Islet precursor cell (in vitro differentiated cells): ENCODE measurements around the gene MRPS18B.

Source experiments
- DNase-seq: peaks from one replicate; pipeline ENCODE4 v3.0.0-alpha.2; 2018

The MRPS18B gene

GRCh38 chr6:30617565-30618269 lies at the start of gene MRPS18B:
TSS of gene MRPS18B (plus strand) at chr6:30617840. CDS start at chr6:30617866, 26 bp downstream.
- peak; percentile 97 for DNase-seq

DNA sequence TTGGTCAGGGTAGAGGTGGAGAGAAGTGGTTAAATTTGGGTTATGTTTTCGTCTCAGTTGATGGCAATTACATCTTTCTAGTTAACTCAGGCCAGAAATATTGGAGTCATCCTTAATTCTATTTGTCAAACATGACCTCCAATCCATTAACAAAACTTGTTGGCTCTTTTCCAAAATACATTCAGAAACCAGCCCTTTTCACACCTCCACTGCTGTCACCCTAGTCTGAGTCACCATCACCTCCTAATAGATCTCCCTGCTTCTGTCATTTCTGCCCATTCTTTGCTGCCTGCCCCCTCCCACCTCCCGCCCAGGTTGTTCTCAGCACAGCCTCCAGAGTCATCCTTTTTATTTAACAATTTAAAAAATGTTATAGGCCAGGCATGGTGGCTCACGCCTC lies 49.4 kb upstream of the MRPS18B start:
- no peak for DNase-seq

DNA sequence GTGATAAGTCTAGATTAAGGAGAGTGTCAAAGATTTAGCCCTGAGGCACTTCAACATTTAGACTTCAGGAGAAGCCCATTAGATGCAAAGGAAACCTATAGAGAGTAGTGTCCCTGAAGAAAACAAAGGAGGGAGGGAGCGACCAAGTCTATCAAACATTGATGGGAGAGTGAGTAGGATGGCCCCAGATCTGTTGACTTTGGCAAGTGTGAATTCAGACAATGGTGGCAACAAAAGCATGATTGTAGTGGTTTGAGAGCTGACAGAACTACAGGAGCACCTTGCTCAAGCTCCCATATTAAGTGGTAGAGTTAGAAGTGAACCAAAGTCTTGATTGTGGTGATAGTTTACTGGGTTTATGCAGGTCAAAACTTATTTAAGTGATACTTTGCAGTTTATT lies 47.4 kb upstream of the MRPS18B start:
- DNase-seq: no peak

DNA sequence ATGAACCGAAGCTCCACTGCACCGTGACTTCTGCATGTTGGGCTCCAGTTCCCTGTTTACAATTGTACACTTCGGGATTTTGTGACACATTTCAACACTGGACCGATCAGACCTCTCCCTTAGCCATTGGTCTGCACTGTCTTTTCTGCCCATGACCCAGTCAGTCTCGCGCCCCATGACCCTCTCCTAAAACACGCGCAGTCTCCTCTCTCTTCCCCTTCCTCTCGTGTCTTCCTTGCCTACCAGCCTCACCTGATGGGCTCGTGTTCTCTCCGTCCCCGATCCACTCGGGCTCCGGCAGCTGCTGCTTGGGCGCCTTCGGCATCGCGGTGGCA lies 46.9 kb upstream of the MRPS18B start:
- DNase-seq: no peak

DNA sequence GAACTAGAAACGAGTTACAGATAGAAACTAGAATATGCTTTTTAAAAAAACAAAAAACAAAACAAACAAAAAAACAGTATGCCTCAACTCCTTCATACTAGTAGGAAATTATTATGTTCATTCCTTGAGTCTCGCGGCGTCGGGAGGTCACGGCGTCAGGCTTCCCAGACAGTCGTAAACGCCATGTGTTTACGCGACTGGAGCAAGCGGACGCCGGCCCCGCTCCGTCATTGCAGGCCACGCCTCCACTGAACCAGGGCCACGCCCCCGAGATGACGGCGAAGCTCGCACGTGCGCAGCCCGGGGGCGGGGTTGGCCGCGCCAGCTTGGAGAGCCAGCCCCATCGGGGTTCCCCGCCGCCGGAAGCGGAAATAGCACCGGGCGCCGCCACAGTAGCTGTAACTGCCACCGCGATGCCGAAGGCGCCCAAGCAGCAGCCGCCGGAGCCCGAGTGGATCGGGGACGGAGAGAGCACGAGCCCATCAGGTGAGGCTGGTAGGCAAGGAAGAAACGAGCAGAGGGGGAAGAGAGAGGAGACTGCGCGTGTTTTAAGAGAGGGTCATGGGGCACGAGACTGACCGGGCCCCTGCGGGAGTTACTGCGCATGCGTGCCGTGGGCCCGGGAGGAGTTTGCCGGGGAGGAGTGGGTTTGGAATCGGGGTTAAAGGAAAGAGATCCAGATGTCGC lies 46.4 kb upstream of the MRPS18B start, which contains the start of gene ABCF1:
ABCF1 (plus strand) TSS at position 368 of the 687 bp plus-strand sequence; CDS start at position 414, 46 bp downstream.
- peak; percentile 99 for DNase-seq

GRCh38 chr6:30571762-30572082 lies 45.9 kb upstream of the MRPS18B start:
- no peak for DNase-seq

DNA sequence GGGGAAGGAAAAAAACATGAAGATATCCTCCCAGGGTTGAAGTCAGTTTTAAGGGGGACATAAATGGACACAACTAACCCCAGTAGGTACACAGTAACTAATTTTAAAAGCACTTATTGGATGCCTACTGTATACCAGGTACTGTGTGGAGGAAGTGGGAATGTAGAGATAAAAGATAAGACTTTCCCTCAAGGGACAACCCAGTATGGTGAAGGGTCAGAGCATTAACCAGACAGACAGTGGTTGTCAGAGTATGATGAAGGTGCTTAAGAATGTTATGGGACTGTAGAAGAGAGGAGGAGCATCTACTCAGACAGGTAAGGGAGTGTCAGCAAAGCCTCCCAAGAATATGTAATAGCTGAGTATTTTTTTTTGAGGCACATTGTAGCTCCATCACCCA lies 45.5 kb upstream of the MRPS18B start:
- no peak for DNase-seq

- DNase-seq: no peak
Measured at GRCh38 chr6:30573113-30573512, 44.5 kb upstream of the MRPS18B start.

DNA sequence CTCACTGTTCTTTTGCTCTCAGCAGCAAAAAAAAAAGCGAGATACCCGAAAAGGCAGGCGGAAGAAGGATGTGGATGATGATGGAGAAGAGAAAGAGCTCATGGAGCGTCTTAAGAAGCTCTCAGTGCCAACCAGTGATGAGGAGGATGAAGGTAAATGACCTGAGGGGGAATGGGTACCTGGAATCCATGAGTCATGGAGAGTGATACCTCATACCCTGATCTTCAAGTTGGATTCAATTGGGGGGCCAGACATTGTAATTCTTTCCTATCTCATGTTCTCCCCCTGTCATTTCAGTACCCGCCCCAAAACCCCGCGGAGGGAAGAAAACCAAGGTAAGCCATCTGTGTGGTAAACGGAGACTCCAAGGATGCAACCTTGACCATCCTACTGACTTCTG lies 39.6 kb upstream of the MRPS18B start:
- no peak for DNase-seq

DNA sequence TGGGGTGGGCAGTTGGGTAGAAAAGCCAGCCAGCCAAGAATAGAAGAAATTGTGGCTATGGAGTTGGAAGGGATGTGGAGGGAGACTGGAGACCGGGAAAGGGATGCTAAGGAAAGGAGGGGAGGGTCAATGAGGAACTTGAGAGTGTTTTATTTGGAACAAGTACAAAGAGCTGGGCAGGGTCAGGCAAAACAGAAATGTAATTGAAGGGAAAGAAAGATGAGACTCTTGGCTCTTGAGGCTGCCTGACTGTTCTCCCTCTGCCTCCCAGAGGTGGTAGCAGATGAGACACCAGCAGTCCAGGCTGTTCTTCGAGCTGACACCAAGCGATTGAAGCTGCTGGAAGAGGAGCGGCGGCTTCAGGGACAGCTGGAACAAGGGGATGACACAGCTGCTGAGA lies 33.7 kb upstream of the MRPS18B start:
- no peak for DNase-seq

GRCh38 chr6:30589754-30590358 lies 27.8 kb upstream of the MRPS18B start:
- DNase-seq: no peak

DNA sequence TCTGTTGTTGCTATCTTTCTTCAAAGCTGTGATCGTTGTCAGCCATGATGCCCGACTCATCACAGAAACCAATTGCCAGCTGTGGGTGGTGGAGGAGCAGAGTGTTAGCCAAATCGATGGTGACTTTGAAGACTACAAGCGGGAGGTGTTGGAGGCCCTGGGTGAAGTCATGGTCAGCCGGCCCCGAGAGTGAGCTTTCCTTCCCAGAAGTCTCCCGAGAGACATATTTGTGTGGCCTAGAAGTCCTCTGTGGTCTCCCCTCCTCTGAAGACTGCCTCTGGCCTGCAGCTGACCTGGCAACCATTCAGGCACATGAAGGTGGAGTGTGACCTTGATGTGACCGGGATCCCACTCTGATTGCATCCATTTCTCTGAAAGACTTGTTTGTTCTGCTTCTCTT lies 27.1 kb upstream of the MRPS18B start:
- no peak for DNase-seq

DNA sequence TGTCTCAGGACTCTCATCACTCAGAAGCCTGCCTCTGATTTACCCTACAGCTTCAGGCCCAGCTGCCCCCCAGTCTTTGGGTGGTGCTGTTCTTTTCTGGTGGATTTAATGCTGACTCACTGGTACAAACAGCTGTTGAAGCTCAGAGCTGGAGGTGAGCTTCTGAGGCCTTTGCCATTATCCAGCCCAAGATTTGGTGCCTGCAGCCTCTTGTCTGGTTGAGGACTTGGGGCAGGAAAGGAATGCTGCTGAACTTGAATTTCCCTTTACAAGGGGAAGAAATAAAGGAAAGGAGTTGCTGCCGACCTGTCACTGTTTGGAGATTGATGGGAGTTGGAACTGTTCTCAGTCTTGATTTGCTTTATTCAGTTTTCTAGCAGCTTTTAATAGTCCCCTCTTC lies 26.6 kb upstream of the MRPS18B start:
- peak; percentile 95 for DNase-seq

GRCh38 chr6:30592287-30592686 lies 25.4 kb upstream of the MRPS18B start:
- no peak for DNase-seq

DNA sequence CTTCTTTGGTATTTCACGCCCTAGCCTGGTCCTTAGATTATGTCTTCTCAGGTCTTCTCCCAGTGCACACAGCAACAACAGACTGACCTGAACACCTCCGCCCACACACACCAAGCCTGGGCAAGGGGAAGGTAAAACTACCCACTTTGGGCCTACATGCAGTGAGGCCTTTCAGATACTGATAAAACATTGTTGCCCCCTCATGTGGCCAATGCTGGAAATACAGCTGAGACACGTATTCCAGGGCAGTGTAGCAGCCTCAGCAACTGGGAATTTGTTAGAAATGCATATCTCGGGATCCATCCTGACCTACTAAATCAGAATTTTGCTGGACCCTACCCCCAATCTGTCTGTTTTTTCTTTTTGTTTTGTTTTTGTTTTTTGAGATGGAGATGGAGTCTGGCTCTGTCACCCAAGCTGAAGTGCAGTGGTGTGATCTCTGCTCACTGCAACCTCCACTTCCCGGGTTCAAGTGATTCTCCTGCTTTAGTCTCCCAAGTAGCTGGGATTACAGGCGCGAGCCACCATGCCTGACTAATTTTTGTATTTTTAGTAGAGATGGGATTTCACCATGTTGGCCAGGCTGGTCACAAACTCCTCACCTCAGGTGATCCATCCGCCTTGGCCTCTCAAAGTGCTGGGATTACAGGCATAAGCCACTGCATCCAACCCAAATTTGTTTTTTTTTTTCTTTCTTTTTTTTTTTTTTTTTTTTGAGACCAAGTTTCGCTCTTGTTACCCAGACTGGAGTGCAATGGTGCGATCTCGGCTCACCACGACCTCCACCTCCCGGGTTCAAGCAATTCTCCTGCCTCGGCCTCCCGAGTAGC lies 20.1 kb upstream of the MRPS18B start:
- peak; percentile 93 for DNase-seq

DNA sequence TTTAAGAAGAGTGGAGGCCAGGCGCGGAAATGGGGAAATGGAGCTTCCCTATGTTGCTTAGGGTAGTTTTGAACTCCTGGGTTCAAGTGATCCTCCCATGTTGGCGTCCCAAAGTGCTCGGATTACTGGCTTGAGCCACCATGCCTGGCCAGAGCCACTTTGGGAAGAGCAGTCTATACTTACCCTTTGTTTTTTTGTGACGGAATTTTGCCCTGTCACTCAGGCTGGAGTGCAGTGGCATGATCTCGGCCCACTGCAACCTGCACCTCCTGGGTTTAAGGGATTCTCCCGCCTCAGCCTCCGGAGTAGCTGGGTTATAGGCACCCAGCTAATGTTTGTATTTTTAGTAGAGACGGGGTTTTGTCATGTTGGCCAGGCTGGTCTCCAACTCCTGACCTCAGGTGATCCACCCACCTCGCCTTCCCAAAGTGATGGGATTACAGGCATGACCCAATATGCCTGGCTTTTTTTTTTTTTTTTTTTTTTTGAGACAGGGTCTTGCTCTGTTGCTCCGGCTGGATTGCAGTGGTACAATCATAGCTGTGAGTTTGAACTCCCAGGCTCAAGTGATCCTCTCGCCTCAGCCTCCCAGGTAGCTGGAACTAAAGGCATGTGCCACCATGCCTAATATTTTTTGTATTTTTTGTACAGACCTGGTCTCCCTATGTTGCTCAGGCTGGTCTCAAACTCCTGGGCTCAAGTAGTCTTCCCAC lies 18.6 kb upstream of the MRPS18B start:
- no peak for DNase-seq

DNA sequence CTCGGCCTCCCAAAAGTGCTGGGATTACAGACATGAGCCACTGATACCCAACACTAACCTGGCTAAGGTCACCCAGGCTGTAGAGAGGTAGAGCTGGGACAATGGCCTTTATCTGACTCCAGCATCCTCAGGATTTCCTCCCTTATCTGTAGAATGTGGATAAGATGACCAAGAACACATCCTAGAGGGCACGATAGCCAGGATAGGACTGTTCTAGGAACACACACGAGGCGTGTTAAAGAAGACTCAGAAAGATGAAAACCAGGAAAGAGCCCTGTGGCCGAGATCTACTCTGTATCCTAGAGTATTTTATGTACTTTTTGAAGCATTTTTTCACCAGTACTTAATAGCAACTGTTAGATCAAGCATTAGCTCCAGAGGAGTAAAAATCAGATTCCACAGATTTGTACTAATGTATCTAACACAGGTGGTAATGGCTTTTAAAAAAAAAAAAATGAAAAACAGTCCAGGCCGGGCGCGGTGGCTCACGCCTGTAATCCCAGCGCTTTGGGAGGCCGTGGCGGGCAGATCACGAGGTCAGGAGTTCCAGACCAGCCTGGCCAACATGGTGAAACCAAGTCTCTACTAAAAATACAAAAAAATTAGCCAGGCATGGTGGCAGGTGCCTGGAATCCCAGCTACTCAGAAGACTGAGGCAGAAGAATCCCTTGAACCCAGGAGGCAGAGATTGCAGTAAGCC lies 17.9 kb upstream of the MRPS18B start:
- no peak for DNase-seq

DNA sequence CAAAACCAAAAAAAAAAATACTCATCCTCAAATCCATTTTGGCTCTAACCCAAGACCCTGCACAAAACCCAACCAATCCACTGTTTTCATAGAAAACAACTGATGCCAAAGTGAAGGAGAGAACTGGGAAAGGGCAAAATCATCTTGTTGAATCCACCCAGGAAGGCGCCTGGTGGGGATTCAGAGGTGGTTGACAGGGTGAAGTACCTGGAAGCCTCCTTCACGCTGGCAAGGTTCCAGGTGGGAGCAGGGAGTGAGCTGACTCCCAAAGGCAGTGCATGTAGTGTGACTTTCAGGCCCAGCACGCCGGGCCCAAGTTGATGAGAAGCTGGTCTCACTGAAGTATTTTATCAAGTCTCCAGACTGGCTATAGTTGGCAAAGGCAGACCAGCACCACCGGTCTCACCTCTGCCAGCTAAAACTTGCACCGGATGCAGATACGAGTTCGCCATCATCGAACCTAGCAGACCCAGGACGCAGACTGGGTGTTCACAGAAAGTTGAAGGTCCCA lies 17.1 kb upstream of the MRPS18B start:
- DNase-seq: no peak

GRCh38 chr6:30601436-30601814 lies 16.2 kb upstream of the MRPS18B start:
- DNase-seq: no peak

GRCh38 chr6:30601815-30602641 lies 15.6 kb upstream of the MRPS18B start:
- DNase-seq: no peak

DNA sequence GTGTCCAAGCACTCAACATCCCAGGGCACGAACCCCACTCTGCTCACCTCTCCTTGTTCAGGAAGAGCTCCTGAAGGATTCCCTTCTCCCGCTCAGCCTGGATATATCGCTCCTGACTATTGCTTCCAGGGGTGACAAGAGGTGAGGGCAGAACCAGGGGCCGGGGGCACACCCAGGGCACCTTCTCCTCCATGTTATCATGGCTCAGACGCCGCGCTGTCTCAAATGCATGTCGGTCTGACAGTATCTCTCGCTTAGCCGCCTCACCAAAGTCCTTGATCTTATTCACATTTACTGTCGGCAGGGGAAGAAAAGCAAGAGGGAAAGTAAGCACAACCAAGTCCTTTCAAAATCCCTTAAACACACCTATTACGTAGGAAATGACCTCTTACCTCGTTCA lies 13.7 kb upstream of the MRPS18B start:
- DNase-seq: no peak
